GM21528 (cell line): ENCODE results near the gene ERVFRD-1.
A peak's percentile ranks its signal among the peaks of the same experiment; 100 is the strongest.
"Not testable (repeated sequence)": the region's sequence is repeated elsewhere in the genome, so short reads cannot be mapped to it uniquely, and the experiment has no call there.

Source experiments
- ATAC-seq: cut with Tn5 transposase; IDR thresholded peaks from one replicate; pipeline ENCODE4 v1.9.1; 2021; ENCODE audit warnings: mild to moderate bottlenecking, moderate library complexity; ENCODE audit not compliant: unreplicated experiment, low FRiP score

Gene ERVFRD-1

DNA sequence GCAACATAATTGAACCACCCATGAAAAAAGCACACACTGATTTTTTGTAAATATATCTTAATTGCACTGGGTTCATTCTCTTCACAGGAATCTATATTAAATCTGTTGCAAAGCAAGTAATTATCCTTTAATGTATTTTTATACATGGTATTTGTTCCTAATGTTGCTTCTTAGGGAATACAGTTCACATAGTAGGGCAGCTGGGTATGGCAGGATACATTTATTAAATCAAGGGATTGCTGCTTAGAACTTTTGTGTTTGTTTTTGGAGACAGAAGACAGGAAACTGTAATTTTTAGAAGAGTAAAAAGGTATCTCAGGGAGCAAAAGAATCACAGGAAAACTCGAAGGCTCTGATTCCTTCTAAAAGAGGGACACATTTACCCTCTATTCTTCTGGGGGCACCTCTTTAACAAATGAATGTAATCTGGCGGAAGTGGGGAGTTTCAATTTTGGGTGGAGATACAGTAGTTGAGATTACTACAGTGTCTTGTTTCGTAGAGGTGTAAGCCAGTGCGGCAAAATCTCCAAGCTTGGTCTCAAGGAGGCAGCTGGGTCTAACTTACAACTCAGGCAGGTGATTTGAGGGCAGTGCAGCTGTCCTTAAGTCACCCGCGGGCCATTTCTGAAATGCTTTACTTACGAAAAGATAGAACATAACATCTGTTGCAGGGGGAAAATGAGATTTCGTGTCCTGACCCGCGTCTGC is 18.7 kb downstream of the ERVFRD-1 start:
- peak; percentile 36 for ATAC-seq

DNA sequence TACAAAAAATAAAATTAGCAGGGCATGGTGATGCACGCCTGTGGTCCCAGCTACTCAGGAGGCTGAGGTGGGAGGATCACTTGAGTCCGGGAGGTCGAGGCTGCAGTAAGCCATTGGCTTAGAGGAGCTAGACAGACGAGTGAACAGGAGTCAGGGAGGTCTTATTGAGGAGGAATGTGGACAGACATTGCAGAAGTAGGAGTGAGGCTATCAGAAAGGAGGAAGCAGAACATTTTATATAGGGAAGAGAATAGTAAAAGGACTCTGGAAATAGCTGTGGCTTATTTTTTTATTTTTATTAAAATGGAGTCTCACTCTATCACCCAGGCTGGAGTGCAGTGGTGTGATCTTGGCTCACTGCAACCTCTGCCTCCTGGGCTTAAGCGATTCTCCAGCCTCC is 20.4 kb downstream of the ERVFRD-1 start:
- ATAC-seq, result not testable (repeated sequence)

DNA sequence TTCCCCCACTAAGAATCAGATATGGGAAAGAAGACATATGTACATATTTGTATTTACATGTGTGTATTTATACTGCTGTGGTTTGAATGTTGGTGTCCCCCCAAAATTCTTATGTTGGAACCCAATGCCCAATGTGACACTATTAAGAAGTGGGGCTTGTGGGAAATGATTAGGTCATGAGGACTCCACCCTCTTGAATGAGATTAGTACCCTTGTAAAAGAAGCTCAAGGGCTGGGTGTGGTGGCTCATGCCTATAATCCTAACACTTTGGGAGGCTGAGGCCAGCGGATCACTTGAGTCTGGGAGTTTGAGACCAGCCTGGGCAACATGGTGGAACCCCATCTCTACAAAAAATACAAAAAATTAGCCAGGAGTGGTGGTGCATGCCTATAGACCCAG is 21.8 kb downstream of the ERVFRD-1 start:
- ATAC-seq, result no peak

- ATAC-seq, result not testable (repeated sequence)
These were observed 24.2 kb downstream of the ERVFRD-1 start for GRCh38 chr6:11087141-11087812.

GRCh38 chr6:11085758-11086435 is 25.6 kb downstream of the ERVFRD-1 start:
- ATAC-seq, result no peak

GRCh38 chr6:11083956-11084355 is 27.6 kb downstream of the ERVFRD-1 start:
- no peak for ATAC-seq

- ATAC-seq, result no peak
These were observed 28.0 kb downstream of the ERVFRD-1 start for GRCh38 chr6:11083491-11083890.

DNA sequence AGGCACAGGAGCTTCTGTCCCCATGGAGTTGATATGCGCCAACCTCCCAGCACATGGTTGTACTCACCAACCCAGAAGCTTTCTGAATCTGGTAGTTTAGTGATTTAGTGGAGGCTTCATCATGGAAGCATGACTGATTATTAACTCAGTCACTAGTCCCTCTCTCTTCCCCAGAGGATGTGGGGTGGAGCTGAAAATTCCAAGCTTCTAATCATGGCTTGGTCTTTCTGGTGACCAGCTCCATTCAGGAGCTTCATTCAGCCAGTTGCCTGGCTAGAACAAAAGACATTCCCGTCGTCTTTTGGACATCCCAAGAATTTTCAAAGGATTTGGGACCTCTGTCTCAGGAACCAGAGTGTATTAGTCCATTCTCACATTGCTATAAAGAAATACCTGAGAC is 31.2 kb downstream of the ERVFRD-1 start:
- no peak for ATAC-seq

GRCh38 chr6:11078266-11078665 is 33.3 kb downstream of the ERVFRD-1 start:
- no peak for ATAC-seq

GRCh38 chr6:11076540-11076939 is 35.0 kb downstream of the ERVFRD-1 start:
- no peak for ATAC-seq

- ATAC-seq, result no peak
These were observed 39.4 kb downstream of the ERVFRD-1 start for GRCh38 chr6:11072101-11072500.

GRCh38 chr6:11069760-11070159 is 41.8 kb downstream of the ERVFRD-1 start:
- no peak for ATAC-seq

- no peak for ATAC-seq
These were observed 44.2 kb downstream of the ERVFRD-1 start for GRCh38 chr6:11067348-11067747.

DNA sequence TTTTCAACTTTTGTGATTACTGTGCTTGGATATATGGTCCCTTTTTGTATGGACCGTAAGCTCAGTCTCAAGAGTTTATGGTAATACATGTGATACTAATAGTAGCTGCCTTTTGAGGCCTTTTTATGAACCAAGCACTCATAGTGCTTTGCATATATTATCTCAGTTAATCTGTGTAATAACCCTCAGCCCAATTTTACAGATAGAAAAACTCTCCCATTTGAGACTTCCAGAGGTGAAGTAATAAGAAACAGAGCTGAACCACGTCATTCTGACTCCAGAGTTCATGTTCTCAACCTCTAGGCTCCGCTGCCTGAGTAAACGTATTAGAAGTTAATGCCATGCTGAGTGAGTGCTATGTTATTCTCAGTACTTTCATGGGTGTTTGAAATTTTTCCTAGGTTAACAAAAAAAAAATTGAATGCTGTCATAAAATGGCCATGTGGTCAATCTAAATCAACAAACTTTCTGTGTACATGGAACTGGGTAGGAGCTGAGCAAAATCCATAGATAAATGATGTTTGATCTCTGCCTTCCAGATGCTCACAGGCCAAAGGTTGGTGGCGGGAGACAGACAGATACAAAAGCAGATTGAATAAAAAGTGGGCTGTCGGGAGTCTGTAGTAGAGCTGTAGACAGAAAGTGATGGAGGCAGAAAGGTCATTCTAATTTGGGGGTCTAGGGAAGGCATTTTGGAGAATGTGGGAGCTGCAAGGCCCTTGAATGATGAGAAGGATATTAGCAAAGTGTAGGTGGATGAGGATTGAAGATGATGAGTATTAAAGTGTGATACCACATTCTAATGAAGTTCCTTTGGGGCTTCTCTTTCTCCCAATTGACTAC is 44.8 kb downstream of the ERVFRD-1 start:
- ATAC-seq, result no peak

DNA sequence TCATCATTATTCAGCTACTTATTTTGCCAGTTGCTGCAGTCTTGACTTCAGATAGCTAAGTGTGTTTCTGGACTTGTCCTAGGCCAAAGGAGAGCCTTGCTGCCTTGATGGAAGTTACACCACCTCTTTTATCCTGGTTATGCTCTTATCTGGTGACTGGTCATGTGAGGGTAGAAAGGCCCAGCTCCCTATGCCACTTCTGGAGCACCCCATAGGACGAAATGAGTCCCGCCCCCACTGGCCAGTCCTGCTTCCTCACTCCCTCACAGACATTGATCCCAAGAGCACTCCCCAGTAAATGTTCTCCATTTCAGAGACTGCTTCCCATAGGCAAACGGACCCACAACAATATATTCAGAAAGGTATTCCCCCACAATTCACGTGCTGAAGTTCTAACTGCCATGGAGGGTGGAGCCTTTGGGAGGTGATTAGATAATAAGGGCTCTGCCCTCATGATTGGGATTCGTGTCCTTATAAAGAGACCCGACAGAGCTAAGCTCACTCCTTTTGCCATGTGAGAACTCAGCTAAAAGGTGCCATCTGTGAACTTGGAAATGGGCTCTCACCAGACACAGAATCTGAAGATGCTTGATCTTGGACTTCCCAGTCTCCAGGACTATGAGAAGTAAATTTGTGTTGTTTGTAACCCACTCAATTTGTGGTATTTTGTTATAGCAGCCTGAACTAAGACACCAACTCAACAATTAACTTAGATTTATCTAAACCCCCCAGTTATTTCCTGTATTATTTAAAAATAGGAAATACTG is 45.9 kb downstream of the ERVFRD-1 start:
- ATAC-seq, result no peak

DNA sequence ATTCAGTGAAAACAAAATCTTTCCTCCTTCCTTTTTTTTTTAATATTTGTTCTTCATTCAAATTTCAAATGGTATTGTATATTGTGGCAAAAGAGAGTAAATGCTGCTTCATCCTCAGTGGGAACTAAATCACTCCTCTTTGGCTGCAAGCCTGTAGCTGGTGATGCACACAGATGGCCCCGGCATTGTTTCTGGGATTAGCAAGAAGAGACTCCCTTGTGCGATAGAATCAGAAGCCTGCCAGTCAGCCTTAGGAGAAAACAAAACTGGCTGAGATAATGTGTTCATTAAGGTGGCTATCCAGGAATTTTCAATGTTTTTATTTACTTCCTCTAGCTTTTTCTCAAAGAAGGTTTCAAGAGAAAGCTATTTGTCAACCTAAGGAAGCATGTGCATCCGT is 46.7 kb downstream of the ERVFRD-1 start:
- no peak for ATAC-seq

GRCh38 chr6:11062715-11063114 is 48.8 kb downstream of the ERVFRD-1 start:
- no peak for ATAC-seq

DNA sequence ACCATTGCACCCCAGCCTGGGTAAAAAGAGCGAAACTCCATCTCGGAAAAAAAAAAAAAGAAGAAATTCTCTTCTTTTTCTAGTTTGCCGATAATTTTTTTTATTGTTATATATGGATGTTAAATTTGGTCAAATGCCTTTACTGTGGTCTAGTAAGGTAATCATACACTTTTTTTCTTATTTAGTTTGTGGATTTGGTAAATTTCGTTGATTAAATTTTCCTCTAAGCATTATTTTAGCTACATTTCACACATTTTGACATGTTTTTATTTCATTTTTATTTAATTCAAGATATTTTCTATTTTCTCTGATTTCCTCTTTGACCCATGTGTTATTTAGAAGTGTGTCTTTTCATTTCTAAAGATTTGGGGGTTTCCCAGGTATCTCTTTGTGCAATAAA is 49.4 kb downstream of the ERVFRD-1 start:
- no peak for ATAC-seq

DNA sequence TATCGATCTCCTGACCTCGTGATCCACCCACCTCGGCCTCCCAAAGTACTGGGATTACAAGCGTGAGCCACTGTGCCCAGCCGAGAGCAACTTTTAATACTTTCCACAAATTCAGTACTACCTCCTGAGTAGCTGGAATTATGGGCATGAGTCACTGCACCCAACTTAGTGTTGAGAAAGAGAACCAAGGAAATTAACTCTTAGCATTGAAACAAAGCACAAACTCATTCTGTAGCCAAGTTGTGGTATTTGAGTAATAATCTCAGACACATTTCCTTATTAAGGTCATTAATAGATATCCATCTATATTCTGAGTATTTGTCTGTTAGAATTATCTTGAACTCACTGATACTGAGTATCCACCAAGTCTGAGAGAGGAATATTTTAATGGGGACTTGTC is 53.1 kb downstream of the ERVFRD-1 start:
- ATAC-seq, result no peak

DNA sequence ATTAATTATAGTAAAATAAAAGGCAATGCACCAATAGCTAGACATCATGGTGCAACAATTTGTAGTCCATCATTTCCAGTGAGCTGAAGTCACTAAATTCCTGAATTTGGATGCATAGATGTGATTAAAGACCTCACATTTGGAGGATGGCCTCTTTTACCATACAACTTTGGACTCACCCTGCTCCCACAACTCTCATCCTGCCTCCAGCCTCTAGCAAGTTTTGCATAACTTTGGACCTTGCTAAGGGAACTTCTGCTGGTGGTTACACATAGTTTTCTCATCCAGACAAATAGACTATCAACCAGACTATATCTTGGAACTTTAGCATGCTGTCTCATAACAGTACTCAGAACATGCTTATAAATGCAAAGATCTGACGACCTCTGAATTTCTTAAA is 54.7 kb downstream of the ERVFRD-1 start:
- no peak for ATAC-seq
